COLO829 (cell line): ENCODE data around the gene SWSAP1.
"Not testable (repeated sequence)": the region's sequence is repeated elsewhere in the genome, so short reads cannot be mapped to it uniquely, and the experiment has no call there.

Experiments used
- DNase-seq: peaks from one replicate; pipeline ENCODE4 v3.0.0; 2012; ENCODE audit warnings: low spot score

SWSAP1 gene

GRCh38 chr19:11378319-11379189, 4.1 kb downstream of the SWSAP1 start:
- DNase-seq: no peak

DNA sequence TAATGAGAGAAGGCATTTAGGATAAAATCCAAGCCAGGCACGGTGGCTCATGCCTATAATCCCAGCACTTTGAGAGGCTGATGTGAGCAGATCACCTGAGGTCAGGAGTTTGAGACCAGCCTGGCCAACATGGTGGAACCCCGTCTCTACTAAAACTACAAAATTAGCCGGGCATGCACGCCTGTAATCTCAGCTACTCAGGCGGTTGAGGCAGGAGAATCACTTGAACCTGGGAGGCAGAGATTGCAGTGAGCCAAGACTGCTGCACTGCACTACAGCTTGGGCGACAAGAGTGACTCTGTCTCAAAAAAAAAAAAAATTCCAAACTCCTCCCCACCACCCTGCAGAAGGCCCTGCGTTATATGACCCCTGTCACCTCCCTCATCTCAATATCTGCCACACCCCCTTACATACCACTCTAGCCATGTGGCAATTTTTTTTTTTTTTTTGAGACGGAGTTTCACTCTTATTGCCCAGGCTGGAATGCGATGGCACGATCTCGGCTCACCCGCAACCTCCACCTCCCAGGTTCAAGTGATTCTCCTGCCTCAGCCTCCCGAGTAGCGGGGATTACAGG, 4.9 kb downstream of the SWSAP1 start:
- DNase-seq: not testable (repeated sequence)

DNA sequence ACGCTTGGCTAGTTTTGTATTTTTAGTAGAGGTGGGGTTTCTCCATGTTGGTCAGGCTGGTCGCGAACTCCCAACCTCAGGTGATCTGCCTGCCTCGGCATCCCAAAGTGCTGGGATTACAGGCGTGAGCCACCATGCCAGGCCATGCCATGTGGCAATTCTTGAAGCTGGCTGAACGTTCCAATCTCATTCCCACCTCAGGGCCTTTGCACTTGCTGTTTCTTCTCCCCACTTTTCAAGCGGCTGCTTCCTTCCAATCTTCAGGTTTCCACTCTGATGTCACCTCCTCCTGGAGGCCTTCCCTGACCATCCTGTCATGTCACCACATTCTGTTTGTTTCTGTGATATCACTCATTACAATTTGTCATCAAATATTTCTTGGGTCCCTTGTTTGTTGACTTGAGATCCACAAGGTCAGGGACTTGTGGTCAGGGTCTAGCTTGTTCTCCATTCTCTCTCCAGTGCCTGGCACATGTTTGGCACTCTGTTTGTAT, 5.4 kb downstream of the SWSAP1 start:
- DNase-seq: no peak

DNA sequence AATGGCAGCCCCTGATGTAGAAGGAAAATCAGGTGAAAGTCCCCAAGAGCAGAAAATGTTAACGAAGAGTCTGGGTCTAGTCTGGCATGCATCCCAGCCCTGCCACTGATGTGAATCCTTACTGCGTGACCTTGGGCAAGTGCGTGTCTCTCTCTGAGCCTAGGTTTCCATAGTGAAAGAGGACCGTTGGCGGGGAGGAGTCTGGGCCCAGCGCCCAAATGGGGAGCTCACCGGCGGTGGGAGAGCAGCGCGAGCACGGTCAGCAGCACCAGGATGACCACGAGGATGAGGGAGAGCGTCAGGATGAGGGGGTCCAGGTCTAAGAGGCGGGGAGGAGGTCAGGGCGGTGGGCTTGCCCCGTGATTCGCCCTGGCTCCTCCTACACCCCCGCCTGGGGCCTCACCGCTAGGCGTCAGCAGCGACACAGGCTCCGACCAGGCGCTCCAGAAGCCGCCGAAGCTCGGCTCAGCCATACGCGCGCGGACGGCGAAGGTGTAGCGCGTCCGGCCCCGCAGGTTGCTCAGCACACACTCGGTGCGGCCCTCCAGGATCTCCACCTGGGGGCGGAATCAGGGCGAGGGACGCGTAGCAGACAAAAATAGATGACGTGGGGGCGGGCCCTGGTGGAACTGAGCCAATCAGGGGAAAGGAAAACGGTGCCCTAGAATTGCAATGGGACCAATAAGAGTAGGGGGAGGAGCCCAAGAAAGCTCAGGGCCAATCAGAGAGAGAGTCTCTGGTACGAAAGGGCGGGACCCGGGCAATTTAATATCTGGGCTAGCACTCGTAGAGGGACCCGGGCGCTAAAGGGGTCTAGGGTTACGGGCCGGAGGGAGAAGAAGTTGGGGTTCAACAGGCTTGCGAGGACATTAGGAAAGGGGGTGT, 6.4 kb downstream of the SWSAP1 start:
- DNase-seq: peak; percentile 99

DNA sequence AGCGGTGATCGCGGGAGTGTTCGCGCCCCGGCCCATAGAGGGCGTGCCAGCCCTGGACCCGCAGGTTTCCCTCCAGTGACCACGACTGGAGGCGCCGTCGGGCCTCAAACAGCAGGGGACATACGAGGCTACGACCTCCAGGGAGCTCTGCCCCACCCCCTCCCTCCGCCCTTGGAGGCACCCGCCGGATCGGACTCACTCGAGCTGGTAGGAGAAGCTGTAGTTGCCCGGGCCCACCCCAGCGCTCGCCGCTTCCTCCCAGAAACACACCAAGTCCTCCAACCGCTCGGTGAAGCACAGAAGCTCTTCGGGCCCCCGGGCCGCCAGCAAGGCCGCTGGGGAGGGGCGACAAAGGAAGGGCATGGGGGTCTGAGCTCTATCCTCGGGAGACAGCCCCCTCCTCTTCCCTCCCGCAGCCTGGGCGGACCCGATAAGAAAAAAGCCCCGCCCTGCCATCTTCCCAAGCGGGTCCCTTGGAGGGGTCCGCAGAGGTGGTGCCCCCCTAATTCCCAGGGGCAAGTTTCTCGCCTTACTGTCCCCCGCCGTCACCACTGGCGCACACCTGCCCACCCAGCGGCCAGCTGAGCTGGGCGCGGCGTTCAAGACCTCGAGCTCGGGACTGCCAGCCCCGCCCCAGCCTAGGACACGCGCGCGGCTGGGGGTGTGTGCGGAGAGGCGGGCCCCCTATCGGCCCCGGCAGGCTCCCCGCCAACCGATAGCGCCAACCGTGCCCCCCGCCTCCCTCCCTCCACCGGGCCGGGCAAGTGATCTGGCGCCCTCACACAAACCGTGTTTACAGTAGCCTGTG, 8.6 kb downstream of the SWSAP1 start:
- no peak for DNase-seq

- no peak for DNase-seq
These were observed 9.2 kb downstream of the SWSAP1 start for GRCh38 chr19:11383706-11384048.

GRCh38 chr19:11384778-11385129, 10.3 kb downstream of the SWSAP1 start:
- DNase-seq: no peak

DNA sequence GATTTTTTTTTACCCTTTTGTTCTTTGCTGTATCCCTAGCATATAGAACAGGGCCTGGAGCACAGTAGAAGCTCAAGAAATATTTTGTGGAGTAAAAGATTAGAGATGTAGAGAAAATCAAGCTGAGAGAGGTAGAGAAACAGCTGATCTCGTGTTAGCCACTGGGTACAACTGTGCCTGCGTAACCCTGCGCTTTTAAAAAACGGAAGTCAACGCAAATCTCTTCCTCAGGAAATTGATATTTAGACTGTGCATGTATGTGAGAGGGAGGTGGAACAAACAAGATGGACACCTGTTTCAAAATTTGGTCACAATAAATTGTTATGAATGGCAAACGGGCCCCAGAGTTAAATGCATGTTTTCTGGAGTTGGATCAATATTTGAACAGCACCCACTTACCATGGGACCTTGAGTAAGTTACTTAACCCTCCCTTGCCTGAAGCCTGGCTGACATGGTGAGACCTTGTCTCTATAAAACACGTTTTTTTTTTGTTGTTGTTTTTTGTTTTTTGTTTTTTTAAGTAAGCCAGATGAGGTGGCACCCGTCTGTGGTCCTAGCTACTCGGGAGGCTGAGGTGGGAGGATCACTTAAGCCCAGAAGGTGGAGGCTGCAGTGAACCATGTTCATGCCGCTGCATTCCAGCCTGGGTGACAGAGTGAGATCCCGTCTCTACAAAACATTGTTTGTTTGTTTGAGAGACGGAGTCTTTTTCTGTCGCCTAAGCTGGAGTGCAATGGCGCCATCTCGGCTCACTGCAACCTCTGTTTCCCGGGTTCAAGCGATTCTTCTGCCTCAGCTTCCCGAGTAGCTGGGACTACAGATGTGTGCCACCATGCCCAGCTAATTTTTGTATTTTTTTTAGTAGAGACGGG, 12.9 kb downstream of the SWSAP1 start:
- DNase-seq: no peak

GRCh38 chr19:11390359-11390758, 15.9 kb downstream of the SWSAP1 start:
- DNase-seq: no peak

DNA sequence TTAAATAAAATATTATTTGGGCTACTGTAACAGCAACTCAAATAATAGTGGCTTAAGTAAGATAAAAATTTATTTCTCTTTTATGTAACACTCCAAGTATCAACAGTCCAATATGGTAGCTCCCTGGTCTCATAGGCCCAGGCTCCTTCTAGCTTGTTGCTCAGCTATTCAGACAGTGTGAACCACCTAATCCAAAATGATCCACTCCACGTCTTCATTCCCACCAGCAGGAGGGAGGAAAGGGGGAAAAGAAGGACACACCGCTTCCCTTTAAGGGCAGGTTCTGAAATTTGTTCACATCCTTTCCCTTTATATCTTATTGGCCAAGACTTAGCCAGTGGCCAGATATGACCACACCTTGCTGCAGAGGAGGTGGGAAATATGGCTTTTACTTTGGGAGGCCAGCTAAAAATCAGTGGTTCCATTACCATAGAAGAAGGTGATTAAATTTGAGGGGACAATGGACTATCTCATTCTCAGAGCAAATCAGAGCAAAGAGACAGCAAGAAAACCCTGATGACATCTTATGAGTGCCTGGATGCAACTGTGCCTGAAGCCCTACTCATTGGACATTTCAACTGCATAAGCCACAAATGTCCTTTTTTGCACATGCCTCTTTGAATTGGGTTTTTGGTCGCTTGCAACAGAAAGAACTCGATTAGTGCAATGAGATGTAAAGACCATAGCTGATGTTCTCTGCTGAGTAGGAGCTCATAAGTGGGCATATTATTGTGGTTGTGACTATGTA, 16.6 kb downstream of the SWSAP1 start:
- no peak for DNase-seq

- no peak for DNase-seq
These were observed 22.7 kb downstream of the SWSAP1 start for GRCh38 chr19:11397089-11397610.

GRCh38 chr19:11399667-11400066, 25.2 kb downstream of the SWSAP1 start:
- DNase-seq: no peak

- no peak for DNase-seq
These were observed 26.3 kb downstream of the SWSAP1 start for GRCh38 chr19:11400798-11401197.

- no peak for DNase-seq
These were observed 27.5 kb downstream of the SWSAP1 start for GRCh38 chr19:11401808-11402543.

DNA sequence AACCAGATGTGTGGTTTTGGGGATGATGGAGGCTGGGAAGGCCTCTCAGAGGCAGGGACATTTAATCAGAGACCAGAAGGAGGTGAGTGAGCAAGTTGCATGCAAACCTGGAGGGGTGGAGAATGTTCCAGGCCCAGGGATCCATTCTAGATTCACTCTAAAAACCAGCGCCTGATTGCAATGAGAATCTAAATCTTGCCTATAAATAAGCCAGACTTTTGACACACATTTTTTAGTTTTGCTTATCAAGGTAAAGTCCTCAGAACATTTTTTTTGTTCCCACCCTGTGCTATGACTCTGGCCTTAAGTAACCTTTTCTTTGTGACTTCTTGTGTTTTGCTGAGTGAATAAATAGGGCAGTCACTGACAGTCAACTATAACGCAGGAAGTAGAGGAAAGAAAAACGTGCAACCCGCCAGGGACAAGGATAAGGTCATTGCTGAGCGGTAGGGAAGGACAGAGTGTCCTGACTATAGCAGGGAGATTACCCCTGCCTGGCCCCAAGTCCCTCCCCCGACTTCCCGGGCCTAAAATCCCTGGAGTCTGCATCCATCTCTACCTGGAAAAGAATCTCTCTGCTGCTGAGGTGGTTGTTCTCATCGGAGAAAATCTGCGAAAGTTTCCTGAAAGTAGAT, 30.2 kb downstream of the SWSAP1 start:
- DNase-seq: no peak

- no peak for DNase-seq
These were observed 31.6 kb downstream of the SWSAP1 start for GRCh38 chr19:11405846-11406643.

GRCh38 chr19:11406703-11407236, 32.3 kb downstream of the SWSAP1 start:
- DNase-seq: not testable (repeated sequence)

DNA sequence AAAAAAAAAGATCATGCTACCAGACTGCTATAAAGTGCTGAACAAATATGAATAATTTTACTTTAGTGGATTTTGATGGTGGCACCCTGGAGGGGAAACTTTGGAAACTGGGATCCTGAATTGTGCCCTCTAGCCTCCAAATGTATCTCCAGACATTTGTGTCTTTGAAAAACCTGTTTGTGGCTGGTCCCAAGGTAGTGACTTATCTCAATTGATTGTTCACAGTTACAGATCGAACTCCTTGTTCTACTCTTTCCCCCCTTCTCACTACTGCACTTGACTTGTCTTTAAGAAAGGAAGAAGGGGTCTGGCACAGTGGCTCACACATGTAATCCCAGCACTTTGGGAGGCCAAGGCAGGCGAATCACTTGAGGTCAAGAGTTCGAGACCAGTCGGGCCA, 34.1 kb downstream of the SWSAP1 start:
- DNase-seq: no peak
